ENCODE results near the gene MCTP1.

DNA sequence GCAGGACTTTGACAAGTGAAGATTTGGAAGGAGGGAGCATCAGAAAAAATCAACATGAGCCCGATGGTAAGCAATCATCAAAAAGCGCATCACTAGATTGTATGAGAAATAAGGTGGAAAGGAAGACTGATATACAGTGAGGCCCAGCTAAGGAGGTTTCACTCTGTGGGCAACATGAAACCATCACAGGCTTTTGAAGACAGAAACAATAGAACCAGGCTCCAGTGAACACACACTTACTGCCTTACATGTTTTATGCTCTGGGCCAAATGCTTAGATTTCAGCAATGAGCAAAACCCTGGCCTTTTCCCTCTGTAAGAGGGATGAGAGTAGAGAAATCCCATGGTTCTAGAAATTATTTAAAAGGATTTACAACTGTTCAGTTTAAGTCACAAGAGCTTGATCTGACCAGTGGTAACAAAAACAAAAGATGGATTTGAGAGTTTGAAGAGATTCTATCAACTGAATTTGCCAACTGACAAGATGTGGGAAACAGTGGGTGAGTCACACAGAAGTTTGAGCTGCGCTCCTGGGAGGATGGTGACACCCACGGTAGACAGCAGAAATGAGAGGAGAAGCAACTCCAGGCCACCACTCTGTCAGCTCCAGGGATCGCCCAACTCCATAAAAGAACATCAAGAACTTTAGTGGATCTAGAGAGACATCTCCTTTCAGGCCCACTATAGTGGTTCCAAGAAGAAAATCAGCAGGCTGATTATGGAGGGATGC lies 261.8 kb downstream of the MCTP1 start:
- TF ChIP-seq, protein P1, sequence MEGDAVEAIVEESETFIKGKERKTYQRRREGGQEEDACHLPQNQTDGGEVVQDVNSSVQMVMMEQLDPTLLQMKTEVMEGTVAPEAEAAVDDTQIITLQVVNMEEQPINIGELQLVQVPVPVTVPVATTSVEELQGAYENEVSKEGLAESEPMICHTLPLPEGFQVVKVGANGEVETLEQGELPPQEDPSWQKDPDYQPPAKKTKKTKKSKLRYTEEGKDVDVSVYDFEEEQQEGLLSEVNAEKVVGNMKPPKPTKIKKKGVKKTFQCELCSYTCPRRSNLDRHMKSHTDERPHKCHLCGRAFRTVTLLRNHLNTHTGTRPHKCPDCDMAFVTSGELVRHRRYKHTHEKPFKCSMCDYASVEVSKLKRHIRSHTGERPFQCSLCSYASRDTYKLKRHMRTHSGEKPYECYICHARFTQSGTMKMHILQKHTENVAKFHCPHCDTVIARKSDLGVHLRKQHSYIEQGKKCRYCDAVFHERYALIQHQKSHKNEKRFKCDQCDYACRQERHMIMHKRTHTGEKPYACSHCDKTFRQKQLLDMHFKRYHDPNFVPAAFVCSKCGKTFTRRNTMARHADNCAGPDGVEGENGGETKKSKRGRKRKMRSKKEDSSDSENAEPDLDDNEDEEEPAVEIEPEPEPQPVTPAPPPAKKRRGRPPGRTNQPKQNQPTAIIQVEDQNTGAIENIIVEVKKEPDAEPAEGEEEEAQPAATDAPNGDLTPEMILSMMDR (IDR thresholded peaks at IDR 0.05; ENCODE audit: control extremely low read depth in 1 of 3, insufficient read depth in 1 of 3, low read depth in 1 of 3, low read length in 3 of 3): no peak
- TF ChIP-seq ZNF274 (IDR thresholded peaks at IDR 0.05; ENCODE audit: borderline replicate concordance, extremely low read depth, low read length): no peak

Data from H1 (cell line).